ENCODE results near the gene CRLF3.
"Not testable (repeated sequence)": the region's sequence is repeated elsewhere in the genome, so short reads cannot be mapped to it uniquely, and the experiment has no call there.

CRLF3 gene

DNA sequence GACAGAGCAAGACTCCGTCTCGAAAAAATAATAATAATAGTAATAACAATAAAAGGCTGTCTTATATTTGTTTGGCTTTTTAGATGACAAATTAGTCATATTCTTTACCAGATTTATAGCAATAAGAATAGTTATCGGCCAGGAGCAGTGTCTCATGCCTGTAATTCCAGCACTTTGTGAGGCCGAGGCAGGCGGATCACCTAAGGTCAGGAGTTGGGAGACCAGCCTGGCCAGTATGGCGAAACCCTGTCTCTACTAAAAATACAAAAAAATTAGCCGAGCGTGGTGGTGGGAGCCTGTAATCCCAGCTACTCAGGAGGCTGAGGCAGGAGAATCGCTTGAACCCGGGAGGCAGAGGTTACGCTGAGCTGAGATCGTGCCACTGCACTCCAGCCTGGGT lies 10.3 kb downstream of the CRLF3 start:
- DNase-seq: not testable (repeated sequence)

DNA sequence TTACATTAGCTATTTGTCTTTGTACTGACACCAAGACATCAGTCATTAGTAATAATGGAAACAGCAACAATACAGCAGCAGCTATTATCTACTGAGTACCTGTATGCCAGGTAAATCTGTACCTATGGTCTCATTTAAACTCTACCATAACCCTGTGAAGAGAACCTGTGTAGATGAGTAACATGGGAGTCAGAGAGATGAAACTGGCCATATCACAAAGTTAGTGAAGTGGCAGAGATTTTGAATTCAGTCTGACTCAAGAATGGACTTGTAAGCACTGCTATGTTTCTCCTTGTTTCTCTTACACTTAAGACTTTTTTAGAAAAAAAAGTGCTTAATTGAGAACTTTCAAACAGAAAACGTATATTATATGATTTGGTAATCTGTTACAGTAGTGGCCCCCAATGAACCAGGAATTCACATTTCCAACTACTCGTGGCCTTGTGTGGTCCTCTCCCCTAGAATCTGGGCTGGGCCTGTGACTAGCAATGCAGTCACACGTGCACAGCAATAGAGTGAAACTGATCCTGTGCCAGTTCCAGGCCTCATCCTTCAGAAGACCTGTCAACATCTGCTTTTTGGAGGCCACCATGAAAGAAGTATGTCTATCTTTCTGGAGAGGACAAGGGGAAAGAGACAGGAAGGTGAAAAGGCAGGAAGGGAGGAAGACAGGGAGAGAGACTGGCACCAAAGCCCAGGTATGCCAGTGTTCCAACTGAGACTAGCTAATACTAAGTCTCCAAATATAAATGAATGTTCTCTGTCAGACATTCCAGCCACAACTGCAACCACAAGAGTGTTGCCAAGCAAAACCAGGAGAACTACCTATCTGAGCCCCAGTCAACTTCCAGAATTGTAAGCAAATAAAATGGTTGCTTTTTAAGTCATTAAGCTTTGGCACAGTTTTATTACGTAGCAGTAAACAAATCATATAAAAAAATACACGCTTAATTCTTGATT lies 12.0 kb downstream of the CRLF3 start:
- DNase-seq: no peak

DNA sequence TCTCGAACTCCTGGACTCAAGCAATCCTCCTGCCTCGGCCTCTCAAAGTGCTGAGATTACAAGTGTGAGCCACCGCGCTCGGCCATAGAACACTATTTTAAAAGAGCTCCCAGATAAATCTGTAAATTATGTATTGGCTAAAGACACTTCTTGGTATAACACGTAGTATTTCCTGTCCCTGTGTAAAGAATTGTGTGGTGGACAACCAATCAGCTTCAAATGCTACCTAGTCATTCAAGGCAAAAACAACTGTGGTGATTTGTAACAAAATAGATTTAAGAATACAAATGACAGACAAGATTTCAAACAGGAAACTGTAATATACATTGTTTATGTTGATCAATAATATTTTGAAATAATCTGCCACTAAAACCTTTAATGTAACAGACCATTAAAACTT lies 14.6 kb downstream of the CRLF3 start:
- no peak for DNase-seq

DNA sequence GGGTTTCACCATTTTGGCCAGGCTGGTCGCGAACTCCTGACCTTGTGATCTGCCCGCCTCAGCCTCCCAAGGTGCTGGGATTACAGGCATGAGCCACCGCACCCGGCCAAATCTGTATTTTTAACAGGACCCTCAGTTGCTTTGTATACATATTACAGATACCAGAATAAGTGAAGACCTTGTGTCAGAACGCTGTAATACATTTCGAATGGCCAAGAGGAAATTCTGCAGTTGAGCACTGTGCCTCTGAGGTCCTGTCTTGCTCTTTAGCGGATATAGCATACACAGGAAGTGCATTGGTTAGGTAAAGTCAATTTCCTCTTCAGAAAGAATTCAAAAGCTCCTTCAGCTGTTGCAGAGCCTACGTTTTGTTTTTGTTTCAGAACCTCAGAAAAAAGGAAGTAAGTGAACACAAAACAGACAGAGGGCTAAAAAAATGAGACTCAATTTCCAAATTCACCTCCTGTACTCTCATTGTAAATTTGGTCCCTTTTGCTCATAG lies 15.7 kb downstream of the CRLF3 start:
- peak in 1 of 2 donors; percentile 8 for DNase-seq

DNA sequence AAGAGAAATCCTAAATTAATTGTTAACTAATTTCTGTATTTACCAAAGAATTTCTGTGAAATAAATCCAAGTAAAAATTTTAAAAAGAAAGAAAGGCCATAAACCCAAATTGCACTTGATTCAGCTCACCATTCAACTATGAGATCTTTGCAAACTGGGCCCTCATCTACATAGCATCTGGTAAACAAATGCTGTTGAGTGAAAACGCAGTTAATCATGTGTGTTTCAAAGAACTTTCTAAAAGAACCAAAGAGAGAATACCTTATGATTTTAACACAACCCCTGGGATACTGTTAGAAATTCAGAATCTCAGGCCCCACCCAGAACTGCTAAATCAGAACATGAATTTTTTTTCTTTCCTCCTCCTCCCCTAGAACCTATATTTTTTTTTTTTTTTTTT lies 16.6 kb downstream of the CRLF3 start:
- no peak for DNase-seq

DNA sequence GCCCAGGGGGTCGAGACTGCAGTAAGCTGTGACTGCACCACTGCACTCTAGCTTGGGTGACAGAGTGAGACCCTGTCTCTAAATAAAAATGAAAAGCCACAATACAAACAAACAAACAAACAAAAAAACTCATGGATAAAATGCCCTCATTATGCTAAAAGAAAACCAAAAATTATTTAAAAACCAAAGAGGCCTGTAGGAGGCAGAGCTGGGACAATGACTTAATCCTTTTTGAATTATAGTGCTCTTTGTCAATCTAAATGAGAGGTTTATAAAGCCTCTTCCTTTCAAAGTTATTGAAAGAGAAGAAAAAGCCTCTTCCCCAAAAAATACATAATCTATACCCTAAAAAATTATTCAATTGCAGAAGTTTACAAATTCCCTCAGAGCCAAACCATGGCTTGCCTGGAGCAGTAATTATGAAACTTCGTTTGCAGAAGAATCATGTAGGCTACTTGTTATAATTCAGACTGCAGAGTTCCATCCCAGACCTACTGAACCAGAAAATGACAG lies 18.5 kb downstream of the CRLF3 start:
- DNase-seq: no peak

DNA sequence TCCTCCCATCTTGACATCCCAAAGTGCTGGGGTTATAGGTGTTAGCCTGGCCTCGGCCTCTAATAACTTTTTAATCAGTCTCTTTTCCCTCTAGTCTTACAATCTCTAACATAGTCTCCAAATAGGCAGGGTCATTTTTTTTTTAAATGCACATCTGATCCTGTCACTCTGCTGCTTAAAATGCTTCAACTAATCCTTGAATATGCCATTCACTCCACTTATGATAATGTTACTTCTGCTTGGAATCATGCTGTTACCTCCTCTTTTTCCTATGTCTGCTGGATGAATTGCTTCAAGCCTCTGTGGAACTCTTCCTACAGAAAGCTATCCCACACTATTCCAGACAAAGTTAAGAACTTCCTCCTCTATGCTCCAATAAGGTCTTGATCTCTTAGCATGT lies 22.8 kb downstream of the CRLF3 start:
- no peak for DNase-seq

DNA sequence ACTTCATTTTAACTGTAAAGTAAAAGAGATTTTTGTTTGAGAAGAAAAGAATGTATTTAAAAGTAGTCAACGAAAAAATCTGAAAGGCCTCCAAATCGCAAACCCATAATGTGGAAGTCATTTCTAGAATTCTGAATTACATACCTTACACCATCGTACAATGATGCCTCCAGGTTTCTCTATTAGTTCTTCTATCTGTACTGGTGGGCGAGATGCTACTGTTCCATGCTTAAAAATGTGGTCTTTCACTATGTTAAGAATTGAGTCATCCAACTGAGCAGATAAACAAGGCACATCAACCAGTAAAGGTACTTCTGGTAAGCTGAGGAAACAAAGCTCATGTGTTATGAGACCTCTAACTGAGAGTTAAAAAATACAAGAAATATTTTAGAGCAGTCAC lies 28.5 kb downstream of the CRLF3 start:
- no peak for DNase-seq

DNA sequence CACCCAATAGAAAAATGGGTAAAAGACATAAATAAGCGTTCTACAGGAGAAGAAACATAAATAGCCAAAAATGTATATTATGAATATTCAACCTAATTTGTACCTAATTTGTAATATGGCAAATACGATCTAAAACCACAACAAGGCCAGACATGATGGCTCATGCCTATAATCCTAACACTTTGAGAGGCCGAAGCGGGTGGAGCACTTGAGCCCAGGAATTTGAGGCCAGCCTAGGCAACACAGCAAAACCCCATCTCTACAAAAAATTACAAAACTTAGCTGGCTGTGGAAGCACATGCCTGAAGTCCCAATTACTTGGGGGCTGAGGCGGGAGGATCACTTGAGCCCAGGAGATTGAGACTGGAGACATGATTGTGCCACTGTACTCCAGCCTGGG lies 30.1 kb downstream of the CRLF3 start:
- DNase-seq: no peak

DNA sequence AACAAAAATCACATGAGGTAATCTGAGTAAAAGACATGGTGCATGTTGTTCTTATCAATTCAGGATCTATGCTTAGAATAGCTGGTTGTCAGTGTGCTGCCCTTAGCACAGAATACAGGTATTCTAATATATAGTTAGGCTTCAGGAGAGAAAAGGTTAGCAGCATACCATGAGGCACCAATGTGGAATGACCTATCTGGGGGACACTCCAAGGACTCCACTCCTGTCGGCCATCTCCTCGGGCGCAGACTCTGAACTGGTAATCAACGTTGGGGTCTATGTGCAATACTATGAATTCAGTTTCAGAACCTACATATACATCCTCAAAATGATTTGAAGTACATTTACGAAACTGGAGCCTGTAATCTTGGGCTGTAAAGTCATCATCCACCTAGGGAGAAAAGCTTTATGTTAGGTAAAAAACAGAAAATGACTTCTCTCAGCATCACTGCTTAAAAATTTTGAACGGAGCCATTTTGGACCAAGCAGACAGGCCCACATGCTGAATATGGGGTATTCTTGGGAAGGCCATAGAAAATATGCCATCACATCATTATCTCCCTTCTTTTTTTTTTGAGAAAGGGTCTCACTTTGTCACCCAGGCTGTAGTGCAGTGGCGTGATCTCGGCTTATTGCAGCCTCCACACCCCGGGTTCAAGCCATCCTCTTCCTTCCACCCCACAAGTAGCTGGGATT lies 31.1 kb downstream of the CRLF3 start:
- no peak for DNase-seq

DNA sequence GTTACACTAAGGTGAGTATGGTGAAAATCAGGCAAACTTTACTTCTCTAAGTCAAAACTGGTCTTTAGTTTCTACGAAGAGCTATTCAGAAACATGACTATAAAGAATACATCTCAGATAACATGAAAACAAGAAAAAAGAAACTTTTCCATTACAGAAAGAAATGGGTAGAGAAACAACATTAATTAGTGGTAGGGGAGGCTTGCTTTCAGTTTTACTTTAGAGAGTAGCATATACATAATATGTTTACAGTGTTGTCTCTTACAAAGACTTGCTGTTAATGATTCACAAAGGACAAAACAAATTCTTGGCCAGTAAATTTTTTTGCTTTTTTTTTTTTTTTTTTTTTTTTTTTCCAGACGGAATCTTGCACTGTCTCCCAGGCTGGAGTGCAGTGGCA lies 34.2 kb downstream of the CRLF3 start:
- no peak for DNase-seq

DNA sequence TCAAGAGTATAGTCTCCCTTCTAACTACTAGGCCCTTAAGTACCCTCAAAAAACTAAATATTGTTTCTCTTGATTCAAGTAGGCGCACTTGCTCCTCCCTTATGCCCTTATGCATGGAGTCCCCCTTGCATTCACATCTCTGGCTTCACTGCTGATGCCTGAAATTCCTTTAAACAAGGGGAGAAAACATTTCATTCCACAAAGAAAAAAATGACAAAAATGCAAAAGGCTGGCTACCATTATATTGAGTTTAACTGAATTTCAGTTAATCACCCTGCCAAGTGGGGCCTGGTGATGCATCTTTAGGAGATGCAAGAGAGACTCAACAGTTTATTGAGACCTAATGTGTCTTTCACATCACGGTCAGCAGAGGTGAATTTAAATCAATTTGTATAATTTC lies 35.6 kb downstream of the CRLF3 start:
- DNase-seq: no peak

DNA sequence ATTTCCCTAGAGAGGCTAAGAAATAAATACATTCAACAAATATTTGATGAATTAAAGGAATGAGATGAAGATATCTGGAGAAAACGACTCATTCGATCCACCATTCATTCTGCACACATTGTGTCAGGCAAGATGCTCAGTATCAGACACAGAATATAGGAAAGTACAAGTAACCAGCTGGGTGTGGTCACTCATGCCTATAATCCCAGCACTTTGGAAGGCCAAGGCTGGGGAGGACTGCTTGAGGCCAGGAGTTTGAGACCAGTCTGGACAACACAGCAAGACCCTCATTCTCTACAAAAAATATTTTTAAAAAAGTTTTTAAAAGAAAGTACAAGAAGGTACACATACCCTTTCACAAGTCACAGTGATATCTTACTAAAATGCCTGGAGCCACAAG lies 42.3 kb downstream of the CRLF3 start:
- DNase-seq: no peak

DNA sequence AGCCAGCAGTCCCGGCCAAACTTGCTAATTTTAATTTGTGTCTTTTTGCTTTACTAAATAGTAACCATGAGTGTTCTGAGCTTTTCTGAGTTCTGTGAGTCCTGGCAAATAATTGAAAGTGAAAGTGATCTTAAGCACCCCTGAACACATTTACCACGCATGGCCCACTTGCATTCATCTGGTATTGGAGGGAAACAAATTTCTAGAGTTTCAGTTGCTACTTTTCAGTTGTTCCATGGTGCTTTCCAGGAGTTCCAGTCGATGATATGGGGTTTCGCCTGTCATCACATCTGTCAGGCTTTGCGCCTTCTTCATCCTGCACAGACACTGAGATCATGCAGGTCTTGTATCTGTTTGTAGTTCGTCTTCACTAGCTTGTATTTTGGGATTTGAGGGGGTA lies 44.1 kb downstream of the CRLF3 start:
- DNase-seq: no peak

DNA sequence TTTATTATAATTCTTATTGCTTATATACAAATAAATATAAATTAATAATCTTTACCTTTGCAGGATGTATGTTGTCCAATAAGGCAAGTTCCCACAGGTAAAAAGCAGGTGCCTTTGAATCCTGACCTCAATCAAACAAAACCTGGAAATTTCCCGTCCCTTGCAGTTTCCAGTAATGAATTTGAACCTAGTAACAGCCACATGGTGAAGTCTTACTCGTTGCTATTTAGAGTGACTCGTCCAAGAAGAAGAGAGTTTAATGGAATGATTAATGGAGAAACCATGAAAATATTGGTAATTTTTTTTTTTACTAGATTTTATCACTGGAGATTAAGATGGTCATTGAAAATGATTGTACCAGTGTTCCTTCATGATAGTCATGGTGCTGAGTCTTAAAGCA lies 55.7 kb downstream of the CRLF3 start:
- not testable (repeated sequence) for DNase-seq

DNA sequence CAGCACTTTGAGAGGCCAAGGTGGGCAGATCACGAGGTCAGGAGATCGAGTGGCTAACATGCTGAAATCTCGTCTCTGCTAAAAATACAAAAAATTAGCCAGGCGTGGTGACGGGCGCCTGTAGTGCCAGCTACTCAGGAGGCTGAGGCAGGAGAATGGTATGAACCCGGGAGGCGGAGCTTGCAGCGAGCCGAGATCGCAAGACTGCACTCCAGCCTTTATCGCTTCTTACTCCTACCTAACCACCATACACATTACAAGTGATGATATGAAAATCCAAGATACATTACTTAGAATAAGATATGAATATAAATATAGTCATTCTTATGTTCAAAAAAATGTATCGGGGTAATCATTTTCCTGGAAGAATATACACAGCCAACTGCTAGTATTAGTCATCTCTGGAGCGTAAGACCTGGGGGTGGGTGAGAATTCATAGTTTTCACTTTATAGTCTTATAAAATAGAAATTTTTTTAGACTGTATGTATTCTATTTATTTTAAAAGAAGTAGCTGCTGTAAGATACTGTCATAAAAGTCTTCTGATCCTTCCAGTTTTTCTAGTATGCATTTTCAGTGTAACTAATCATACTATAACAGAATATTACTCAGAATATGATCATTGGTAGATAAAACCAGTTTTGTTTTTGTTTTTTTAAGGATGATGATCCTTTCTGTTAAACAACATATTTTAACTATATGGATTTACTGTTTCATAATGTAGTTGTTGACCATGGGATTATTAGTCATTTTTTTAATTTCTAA lies 56.7 kb downstream of the CRLF3 start:
- not testable (repeated sequence) for DNase-seq

DNA sequence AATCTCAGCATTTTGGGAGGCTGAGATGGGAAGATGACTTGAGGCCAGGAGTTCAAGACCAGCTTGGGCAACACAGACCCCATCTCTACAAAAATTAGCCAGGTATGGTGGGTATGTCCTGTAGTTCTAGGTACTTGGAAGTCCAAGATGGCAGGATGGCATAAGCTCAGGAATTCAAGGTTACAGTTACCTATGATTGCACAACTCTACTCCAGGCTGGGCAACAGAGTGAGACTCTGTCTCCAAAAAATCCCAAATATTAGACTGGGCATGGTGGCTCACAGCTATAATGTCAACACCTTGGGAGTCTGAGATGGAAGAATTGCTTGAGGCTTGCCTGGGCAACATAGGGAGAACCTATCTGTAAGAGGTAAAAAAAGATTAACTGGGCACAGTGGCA lies 63.4 kb downstream of the CRLF3 start:
- DNase-seq: no peak

DNA sequence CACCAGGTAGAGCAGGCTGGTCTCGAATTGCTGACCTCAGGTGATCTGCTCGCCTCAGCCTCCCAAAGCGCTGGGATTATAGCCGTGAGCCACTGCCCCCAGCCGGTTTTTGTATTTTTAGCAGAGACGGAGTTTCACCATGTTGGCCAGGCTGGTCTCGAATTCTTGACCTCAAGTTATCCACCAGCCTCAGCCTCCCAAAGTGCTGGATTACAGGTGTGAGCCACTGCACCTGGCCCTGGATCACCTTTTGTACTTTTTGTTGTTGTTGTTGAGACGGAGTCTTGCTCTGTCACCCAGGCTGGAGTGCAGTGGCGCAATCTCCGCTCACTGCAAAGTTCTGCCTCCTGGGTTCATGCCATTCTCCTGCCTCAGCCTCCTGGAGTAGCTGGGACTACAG lies 71.2 kb downstream of the CRLF3 start:
- DNase-seq: not testable (repeated sequence)

DNA sequence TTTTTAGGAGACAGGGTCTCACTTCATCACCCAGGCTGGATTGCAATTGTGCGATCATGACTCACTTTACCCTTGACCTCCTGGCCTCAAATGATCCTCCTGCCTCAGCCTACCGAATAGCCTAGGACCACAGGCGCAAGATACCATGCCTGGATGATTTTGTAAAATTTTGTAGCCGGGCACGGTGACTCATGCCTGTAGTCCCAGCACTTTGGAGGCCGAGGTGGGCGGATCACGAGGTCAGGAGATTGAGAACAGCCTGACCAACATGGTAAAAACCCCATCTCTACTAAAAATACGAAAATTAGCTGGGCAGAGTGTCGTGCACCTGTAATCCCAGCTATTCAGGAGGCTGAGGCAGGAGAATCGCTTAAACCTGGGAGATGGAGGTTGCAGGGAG lies 73.5 kb downstream of the CRLF3 start:
- DNase-seq: not testable (repeated sequence)

DNA sequence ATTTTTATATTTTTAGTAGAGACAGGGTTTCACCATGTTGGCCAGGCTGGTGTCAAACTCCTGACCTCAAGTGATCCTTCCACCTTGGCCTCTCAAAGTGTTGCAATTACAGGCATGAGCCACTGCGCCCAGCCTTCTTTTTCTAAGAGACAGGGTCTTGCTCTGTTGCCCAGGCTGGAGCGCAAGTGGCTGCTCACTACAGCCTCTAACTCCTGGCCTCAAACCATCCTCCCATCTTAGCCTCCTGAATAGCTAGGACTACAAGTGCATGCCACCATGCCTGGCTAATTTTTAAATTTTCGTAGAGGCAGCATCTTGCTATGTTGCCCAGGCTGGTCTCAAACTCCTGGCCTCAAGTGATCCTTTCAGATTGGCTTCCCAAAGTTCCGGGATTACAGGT lies 76.9 kb downstream of the CRLF3 start:
- DNase-seq: not testable (repeated sequence)

DNA sequence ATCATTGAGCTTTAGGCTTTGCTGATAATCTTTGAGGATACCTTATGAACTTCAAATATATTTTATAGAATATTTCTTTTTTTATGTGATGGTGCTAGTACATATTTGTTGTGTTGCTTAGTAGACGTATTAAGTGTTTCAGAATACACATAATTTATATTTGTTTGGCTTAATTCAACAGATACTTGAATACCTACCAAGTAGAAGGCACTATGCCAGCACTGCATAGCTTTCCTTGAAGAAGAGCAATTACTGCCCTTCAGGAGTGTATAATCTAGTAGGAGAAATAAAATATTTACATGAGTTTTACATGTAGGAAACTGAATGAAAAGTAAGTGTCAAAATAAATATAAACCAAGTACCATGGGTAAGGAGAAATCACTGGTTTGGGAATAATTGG lies 81.8 kb downstream of the CRLF3 start:
- not testable (repeated sequence) for DNase-seq

DNA sequence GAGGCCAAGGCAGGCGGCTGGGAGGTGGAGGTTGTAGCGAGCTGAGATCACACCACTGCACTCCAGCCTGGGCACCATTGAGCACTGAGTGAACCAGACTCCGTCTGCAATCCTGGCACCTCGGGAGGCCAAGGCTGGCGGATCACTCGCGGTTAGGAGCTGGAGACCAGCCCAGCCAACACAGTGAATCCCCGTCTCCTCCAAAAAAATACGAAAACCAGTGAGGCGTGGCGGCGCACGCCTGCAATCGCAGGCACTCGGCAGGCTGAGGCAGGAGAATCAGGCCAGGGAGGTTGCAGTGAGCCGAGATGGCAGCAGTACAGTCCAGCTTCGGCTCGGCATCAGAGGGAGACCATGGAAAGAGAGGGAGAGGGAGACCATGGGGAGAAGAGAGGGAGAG lies 88.1 kb downstream of the CRLF3 start:
- not testable (repeated sequence) for DNase-seq

DNA sequence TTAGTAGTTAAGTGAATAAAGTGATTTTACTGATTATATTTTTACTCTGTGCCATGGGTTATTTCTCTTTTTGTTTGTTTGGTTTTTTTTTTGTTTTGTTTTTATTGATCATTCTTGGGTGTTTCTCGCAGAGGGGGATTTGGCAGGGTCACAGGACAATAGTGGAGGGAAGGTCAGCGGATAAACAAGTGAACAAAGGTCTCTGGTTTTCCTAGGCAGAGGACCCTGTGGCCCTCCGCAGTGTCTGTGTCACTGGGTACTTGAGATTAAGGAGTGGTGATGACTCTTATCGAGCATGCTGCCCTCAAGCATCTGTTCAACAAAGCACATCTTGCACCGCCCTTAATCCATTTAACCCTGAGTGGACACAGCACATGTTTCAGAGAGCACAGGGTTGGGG lies 88.8 kb downstream of the CRLF3 start:
- not testable (repeated sequence) for DNase-seq
